A549 (cell line): ENCODE data around the gene NSUN7.

ENCODE experiments used
- ESRRA ChIP-seq: fragments of 150-350 bp; IDR thresholded peaks from 2 replicates; pipeline ENCODE4 v1.6.1; 2014; ENCODE audit warnings: mild to moderate bottlenecking, low read length, borderline replicate concordance
- HOXA7 ChIP-seq: fragments of 250-450 bp; sonication (Bioruptor Pico); IDR thresholded peaks from 2 replicates; pipeline ENCODE4 v1.5.0; 2020; ENCODE audit warnings: mild to moderate bottlenecking, moderate library complexity

GRCh38 chr4:40800064-40800463 is 50.3 kb downstream of the NSUN7 start:
- no peak for TF ChIP-seq HOXA7
- no peak for TF ChIP-seq ESRRA
